Stimulated activated CD4-positive, alpha-beta T cell treated with anti-CD3 and anti-CD28 coated beads, Interleukin-4, amount 100 ng/mL, for 1 hour (primary cell): ENCODE measurements around the gene ZNF668.
A peak's percentile ranks its signal among the peaks of the same experiment; 100 is the strongest.

ENCODE experiments used
- DNase-seq: peaks from one replicate; pipeline ENCODE4 v3.0.0-alpha.2; 2020

Gene ZNF668

DNA sequence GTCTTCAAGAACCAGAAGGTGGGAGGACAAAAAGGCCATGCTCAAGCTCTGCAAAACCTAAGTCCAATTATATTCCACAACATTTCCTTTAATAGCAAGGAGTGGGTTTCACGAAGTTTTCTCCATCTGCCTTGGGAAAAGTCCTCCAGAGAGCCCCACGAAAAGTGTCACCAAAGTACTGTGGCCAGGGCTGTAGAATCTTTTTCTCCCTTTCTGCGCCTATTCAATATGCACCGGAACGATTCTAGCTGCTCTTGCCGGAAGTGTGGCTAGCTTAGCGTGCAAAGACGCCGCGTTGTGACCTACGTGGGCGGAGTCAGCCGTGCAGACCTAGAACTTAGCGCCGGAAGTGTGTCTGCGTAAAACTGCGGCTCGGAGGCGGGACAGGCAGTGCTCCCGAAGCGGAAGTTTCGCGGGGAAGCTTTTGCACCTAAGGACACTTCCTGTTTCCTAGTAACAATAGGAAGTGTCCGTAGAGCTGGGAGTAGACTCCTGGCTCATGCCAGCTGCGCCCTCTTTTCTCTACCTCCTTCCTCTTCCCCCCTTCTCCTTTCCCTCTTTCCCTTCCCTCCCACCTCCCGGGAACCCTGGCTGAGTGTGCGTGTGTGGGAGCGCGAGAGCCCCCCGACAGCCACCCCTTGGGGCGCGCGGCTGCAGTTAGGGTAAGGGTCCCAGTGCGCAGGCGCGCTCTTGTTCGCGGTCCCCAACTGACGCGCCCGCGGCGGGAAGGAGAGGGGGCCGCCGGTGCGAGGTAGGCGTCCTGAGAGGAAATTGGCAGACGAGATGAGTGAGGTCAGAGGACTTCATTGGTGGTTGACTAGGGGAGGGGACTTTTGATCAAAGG, at the start of gene ZNF668, which contains the start of gene ZNF646:
Gene ZNF668, minus strand, starts transcription at position 271 of the 844 bp plus-strand sequence. CDS start 9,781 bp downstream, outside the sequence.
Gene ZNF646, plus strand, starts transcription at position 453 of the 844 bp plus-strand sequence. CDS start 1,903 bp downstream, outside the sequence.
- DNase-seq: peak; percentile 96

DNA sequence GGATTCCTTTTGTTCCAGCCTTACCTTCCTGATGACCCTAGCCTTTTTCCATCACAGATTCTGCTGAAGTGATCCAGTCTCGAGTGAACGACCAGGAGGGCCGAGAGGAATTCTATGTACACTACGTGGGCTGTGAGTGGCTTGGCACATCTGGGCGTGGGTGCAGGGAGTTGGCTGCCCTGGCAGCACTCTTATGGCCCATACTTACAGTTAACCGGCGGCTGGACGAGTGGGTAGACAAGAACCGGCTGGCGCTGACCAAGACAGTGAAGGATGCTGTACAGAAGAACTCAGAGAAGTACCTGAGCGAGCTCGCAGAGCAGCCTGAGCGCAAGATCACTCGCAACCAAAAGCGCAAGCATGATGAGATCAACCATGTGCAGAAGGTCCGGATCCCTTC, 46.1 kb upstream of the ZNF668 start:
- DNase-seq: no peak

- no peak for DNase-seq
These were observed 44.4 kb upstream of the ZNF668 start for GRCh38 chr16:31118223-31119155.

GRCh38 chr16:31117384-31118222, 43.6 kb upstream of the ZNF668 start, which contains the start of gene KAT8:
KAT8 (plus strand) TSS chr16:31117664; CDS start chr16:31117682, 18 bp downstream.
- peak; percentile 96 for DNase-seq

- no peak for DNase-seq
These were observed 40.4 kb upstream of the ZNF668 start for GRCh38 chr16:31114468-31114867.

GRCh38 chr16:31113121-31114120, 39.4 kb upstream of the ZNF668 start:
- no peak for DNase-seq

DNA sequence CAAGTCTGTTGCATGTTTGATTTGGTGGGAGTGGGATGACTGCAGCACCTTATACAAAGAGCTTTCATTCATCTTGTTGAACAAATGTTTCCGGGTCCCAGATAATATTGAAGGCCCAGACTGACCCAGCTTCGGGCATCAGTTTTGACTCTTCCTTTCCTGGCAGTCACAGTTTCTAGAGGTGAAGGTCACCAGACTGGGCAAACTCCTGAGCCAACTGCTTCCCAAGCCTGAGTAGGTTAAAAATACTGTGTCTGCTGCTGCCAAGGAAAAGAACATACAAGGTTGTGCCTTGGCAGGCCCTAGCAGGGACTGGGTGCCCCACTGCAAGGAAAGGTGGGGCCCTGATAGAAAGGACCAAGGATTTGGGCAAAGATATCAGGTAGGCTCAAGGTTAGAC, 38.7 kb upstream of the ZNF668 start:
- no peak for DNase-seq

DNA sequence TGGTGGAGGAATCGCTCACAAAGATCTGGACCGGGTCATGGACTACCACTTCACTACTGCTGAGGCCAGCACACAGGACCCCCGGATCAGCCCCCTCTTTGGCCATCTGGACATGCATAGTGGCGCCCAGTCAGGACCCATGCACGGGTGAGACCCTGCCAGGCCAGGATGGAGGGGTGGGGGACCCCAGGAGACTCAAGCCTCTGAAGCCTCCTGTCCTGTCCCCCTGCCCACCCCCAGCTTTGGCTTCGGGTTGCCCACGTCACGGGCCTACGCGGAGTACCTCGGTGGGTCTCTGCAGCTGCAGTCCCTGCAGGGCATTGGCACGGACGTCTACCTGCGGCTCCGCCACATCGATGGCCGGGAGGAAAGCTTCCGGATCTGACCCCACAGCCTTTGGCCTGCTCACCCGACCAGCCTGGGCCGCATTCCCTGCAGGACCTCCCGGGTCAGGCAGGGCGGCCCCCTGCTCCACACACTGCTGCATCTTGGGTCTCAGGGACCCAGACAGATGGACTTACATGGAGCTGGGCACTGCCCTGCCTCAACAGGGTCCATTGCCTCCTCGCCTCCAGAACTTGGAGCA, 37.9 kb upstream of the ZNF668 start:
- no peak for DNase-seq

DNA sequence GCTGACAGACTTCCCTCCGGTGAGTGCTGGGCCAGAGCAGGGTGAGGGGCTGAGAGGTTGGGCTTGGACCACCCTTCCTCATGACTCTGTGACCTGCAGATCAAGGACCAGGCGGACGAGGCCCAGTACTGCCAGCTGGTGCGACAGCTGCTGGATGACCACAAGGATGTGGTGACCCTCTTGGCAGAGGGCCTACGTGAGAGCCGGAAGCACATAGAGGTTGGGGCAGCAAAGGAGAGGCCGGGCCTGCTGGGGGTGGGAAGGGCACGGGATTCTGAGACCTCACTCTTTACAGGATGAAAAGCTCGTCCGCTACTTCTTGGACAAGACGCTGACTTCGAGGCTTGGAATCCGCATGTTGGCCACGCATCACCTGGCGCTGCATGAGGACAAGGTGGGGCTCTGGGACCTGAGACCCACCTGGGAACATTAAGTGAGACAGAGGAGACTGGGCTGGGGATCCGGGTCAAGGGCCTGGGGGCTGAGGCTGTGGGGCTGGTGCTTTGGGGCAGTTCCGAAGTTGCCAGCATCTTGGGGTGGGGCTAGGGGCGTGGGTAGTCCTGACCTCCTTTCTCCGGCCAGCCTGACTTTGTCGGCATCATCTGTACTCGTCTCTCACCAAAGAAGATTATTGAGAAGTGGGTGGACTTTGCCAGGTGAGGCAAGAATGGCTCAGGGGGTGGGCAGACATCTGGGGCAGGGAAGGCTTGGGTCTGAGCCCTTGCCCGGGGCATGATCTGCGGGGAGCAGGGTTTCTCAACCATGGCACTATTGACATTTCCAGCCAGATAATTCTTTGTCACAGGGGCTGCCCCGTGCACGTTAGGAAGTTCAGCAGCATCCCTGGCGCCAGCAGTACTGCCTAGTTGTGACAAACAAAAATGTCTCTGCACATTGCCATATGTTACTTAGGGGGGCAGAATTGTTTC, 36.3 kb upstream of the ZNF668 start:
- no peak for DNase-seq

DNA sequence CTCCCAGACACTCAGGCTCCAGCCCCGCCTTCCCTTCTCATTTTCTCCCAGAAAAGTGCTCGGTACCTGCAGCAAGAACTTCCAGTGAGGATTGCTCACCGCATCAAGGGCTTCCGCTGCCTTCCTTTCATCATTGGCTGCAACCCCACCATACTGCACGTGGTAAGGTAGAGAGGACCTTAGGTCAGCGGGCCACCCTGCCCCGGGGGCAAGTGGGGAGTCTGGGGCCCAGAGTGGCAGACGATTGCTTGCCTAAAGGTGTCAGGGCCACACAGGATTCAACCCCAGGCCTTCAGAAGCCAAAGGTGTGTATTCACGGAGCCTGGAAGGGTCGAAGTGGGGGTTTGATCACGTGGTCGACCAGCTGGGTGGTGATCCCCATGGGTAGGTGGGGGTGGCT, 35.6 kb upstream of the ZNF668 start:
- DNase-seq: no peak

- DNase-seq: no peak
These were observed 34.9 kb upstream of the ZNF668 start for GRCh38 chr16:31108794-31109558.

GRCh38 chr16:31108035-31108793, 34.2 kb upstream of the ZNF668 start, which contains the start of gene BCKDK:
BCKDK (plus strand) TSS chr16:31108386; CDS start chr16:31109224, 838 bp downstream.
- DNase-seq: peak; percentile 75

DNA sequence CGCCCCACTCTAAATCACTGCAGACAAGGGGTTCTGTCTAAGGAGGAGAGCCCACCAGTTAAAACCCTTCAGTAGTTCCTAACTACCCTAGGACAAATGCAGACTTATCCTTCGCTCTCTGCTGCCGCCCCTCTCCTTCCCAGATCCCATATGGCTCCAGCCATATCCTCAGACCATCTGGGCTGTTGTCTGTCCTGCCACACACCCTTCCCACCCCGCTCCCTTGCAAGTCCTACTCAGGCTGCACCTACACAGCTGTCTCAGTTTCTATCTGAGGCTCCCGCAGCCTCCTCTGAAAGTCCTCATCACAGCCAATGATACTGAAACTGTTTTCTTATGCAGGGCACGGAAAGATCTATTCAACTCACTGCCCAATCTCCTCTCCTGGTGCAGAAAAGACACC, 33.4 kb upstream of the ZNF668 start:
- no peak for DNase-seq

DNA sequence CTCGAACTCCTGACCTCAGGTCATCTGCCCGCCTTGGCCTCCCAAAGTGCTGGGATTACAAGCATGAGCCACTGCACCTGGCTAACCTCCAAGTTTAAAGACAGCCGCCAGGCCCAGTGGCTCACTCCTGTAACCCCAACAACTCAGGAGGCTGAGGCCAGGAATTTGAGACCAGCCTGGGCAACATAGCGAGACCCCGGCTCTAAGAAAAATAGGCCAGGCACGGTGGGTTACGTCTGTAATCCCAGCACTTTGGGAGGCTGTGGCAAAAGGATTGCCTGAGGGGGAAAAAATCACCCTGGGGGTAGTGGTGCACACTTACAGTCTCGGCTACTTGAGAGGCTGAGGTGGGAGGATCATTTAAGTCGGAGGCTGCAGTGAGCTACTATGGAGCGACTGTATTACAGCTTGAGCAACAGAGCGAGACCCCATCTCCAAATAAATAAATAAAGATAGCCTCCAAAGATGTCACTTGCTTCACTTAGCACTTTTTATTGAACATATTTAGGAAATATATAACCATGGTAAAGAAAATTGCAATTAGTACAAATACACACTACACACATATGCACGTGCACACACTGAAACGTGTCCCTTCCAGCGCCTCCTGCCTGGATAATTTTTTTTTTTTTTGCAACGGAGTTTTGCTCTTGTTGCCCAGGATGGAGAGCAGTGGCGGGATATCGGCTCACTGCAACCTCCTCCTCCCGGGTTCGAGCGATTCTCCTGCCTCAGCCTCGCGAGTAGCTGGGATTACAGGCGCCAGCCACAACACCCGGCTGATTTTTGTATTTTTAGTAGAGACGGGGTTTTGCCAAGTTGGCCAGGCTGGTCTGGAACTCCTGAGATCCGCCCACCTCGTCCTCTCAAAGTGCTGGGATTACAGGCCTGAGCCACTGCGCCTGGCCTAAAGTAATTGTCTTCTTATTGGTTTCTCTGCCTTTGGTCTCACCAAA, 32.7 kb upstream of the ZNF668 start:
- no peak for DNase-seq

- DNase-seq: peak; percentile 83
These were observed 31.7 kb upstream of the ZNF668 start for GRCh38 chr16:31105677-31106213.
